ENCODE measurements around the gene B3GNT4.

Gene B3GNT4

GRCh38 chr12:122204167-122205052 lies 901 bp downstream of the B3GNT4 start:
- no peak for TF ChIP-seq OSR1 (CRISPR knock-in tag; IDR thresholded peaks at IDR 0.05)
- no peak for TF ChIP-seq RARB (CRISPR knock-in tag; IDR thresholded peaks at IDR 0.05)
- ATAC-seq, result no peak

- no peak for TF ChIP-seq PPARA (CRISPR knock-in tag; IDR thresholded peaks at IDR 0.05; ENCODE audit: borderline replicate concordance)
- no peak for TF ChIP-seq CSDC2 (CRISPR knock-in tag; IDR thresholded peaks at IDR 0.05)
- peak; percentile 7; the same call in 2 of the 3 replicates for ATAC-seq
Observed at GRCh38 chr12:122205053-122205925, 1.8 kb downstream of the B3GNT4 start.

GRCh38 chr12:122206111-122206881 lies 2.8 kb downstream of the B3GNT4 start:
- TF ChIP-seq ZNF70 (CRISPR knock-in tag; IDR thresholded peaks at IDR 0.05) (no peak), CSRNP3 (CRISPR knock-in tag; IDR thresholded peaks at IDR 0.05) (no peak), ZFP3 (CRISPR knock-in tag; IDR thresholded peaks at IDR 0.05) (no peak), TOX (CRISPR knock-in tag; IDR thresholded peaks at IDR 0.05; ENCODE audit: borderline replicate concordance) (no peak)
- ATAC-seq, result peak; percentile 3; the same call in 2 of the 3 replicates

GRCh38 chr12:122206976-122207375 lies 3.5 kb downstream of the B3GNT4 start:
- no peak for TF ChIP-seq ZC3H10 (CRISPR knock-in tag; IDR thresholded peaks at IDR 0.05)
- TF ChIP-seq ARNTL (CRISPR knock-in tag; IDR thresholded peaks at IDR 0.05; ENCODE audit: borderline replicate concordance, low read depth), result no peak
- TF ChIP-seq SNAI2 (CRISPR knock-in tag; IDR thresholded peaks at IDR 0.05), result no peak
- no peak for TF ChIP-seq TSHZ2 (CRISPR knock-in tag; IDR thresholded peaks at IDR 0.05)
- TF ChIP-seq BACH2 (CRISPR knock-in tag; IDR thresholded peaks at IDR 0.05; ENCODE audit: borderline replicate concordance), result no peak
- TF ChIP-seq ISL1 (CRISPR knock-in tag; IDR thresholded peaks at IDR 0.05), result no peak
- no peak for TF ChIP-seq OSR1 (CRISPR knock-in tag; IDR thresholded peaks at IDR 0.05)
- TF ChIP-seq TCF4 (CRISPR knock-in tag; IDR thresholded peaks at IDR 0.05; ENCODE audit: borderline replicate concordance), result no peak
- TF ChIP-seq ESRRG (CRISPR knock-in tag; IDR thresholded peaks at IDR 0.05), result no peak
- no peak for TF ChIP-seq ZFP30 (CRISPR knock-in tag; IDR thresholded peaks at IDR 0.05)
- no peak for TF ChIP-seq ZNF565 (CRISPR knock-in tag; conservative IDR thresholded peaks at IDR 0.05; ENCODE audit: low read depth)
- TF ChIP-seq CSRNP3 (CRISPR knock-in tag; IDR thresholded peaks at IDR 0.05), result no peak
- TF ChIP-seq PPARA (CRISPR knock-in tag; IDR thresholded peaks at IDR 0.05; ENCODE audit: borderline replicate concordance), result no peak
- TF ChIP-seq GLIS3 (CRISPR knock-in tag; IDR thresholded peaks at IDR 0.05), result no peak
- no peak for TF ChIP-seq ZNF8 (CRISPR knock-in tag; IDR thresholded peaks at IDR 0.05)
- TF ChIP-seq CREB5 (CRISPR knock-in tag; IDR thresholded peaks at IDR 0.05; ENCODE audit: low read depth), result no peak
- TF ChIP-seq POU6F1 (CRISPR knock-in tag; IDR thresholded peaks at IDR 0.05; ENCODE audit: borderline replicate concordance, low read depth), result no peak
- TF ChIP-seq TOX (CRISPR knock-in tag; IDR thresholded peaks at IDR 0.05; ENCODE audit: borderline replicate concordance), result no peak
- ATAC-seq, result no peak
